Motor neuron (in vitro differentiated cells): Measurements from ENCODE around the gene B3GALT6. TPM values are rescaled to one million over a fixed set of nuclear protein-coding genes. Genes with fewer than 3 reads are reported as not detected.

Experiments
- ATAC-seq, 8 experiments: fragments of 200-7000 bp; cut with Tn5 transposase; replicated peaks in 6 of 8; 2 replicates each; pipeline ENCODE4 v1.8.0; 2021; ENCODE audit warnings: mild to moderate bottlenecking in 8 of 8, moderate library complexity in 8 of 8
- H3K27ac ChIP-seq, 2 donors: fragments of 250-450 bp; sonication (Bioruptor Pico); 2 replicates each; pipeline ENCODE4 v1.9.0; 2021; ENCODE audit warnings: antibody characterized with exemption in 2 of 2, mild to moderate bottlenecking in 2 of 2, moderate library complexity in 1 of 2
- H3K4me1 ChIP-seq, 2 donors: fragments of 250-450 bp; sonication (Bioruptor Pico); replicated peaks in 1 of 2; 2 replicates each; pipeline ENCODE4 v1.6.1; 2021; ENCODE audit warnings: antibody characterized with exemption in 2 of 2, mild to moderate bottlenecking in 2 of 2, moderate library complexity in 1 of 2
- H3K4me3 ChIP-seq, 5 donors: fragments of 250-450 bp; sonication (Bioruptor Pico); 2 replicates each; pipeline ENCODE4 v1.9.0; 2021; ENCODE audit warnings: antibody characterized with exemption in 5 of 5, mild to moderate bottlenecking in 5 of 5, moderate library complexity in 4 of 5
- WGBS, 10 experiments: fragments of 450-650 bp; shearing (Covaris generic); methylation state at CpG; one replicate each; pipeline ENCODE4 v1.0.0; 2022; 5-methylcytosine and 5-hydroxymethylcytosine counted together
- in situ Hi-C, 9 experiments: fragments of 400-800 bp; cut with MboI; loops; one replicate each; pipeline ENCODE4 v1.15.0; 2021; ENCODE audit warnings: low sequenced_read_pairs in 9 of 9, low pct_unique_long_range_greater_than_20kb in 2 of 9; ENCODE audit not compliant: unreplicated experiment in 9 of 9
- total RNA-seq, 8 experiments: library from RNA; unstranded; fragments of 300-600 nt; gene quantifications; 2 replicates each; pipeline versions ENCODE4 v1.2.3 to v1.2.4, GENCODE V29; 2022

Gene B3GALT6
- total RNA-seq, 8 experiments from 2014 or later = 9.7 to 36.9 (median 19.7) TPM

- WGBS, 10 experiments = 60 to 98% (median 85%) methylated on average over 2 to 33 of the region's 48 CpGs; no CpG with 5 or more reads in 6 of the 10 experiments
- in situ Hi-C loops = no loop called here
- Histone ChIP-seq H3K4me3 (no peak overlapping the region), H3K27ac (no peak overlapping the region), H3K4me1 (peaks cover 5 to 10% of the 10 kb centered on the region in 2 donors)
- no peak for ATAC-seq
These were observed 34.2 kb upstream of the B3GALT6 start for GRCh38 chr1:1197551-1198422.

DNA sequence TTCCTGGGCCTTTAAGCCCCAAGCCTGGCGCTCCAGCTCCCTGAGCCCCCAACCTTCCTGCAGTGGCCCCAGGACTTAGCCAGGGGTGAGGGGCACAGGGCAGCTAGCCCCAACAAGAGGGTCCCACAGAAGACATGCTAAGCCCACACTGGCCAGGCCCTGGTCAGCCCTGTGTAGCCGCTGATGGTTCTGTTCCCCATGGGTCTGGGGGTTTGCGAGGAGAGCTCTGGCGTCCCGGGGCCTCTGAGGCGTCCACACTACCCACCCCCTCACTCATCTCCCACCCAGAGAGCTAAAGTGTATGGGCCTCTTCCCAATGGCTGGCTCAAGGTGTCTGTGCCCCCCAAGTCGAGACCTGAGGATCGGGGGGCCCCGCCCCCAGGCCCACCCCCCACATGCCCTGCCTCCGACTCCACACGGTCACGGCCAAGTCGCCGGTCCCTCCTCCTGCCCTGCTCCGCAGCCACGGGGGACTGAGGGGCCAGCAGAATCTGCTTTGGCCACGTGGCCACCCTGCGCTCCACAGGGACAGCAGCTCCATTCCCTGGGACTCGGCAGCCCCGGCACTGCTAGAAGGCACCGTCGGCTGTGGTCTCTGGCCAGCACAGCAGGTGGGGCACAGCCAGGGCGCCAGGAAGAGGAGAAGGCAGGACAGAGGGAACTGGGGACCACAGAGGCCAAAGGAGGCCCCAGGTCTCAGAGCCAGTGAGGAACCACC is 33.5 kb upstream of the B3GALT6 start:
- Histone ChIP-seq H3K27ac (no peak overlapping the region), H3K4me3 (no peak overlapping the region), H3K4me1 (peaks cover 5 to 10% of the 10 kb centered on the region in 2 donors)
- ATAC-seq = peak in 2 of 8 experiments; percentile 7 to 18
- WGBS, 10 experiments = 37 to 76% (median 64%) methylated on average over 5 to 6 of the region's 23 CpGs; no CpG with 5 or more reads in 6 of the 10 experiments
- in situ Hi-C loops = no loop called here

- WGBS, 10 experiments = 80 to 100% (median 83%) methylated on average over 1 to 8 of the region's 22 CpGs; no CpG with 5 or more reads in 6 of the 10 experiments
- H3K4me1 ChIP-seq = peaks cover 5 to 10% of the 10 kb centered on the region in 2 donors
- H3K4me3 ChIP-seq = no peak overlapping the region
- in situ Hi-C loops = no loop called here
- no peak overlapping the region for H3K27ac ChIP-seq
- ATAC-seq = no peak
These were observed 32.7 kb upstream of the B3GALT6 start for GRCh38 chr1:1199141-1199960.

GRCh38 chr1:1199961-1200875 is 31.8 kb upstream of the B3GALT6 start:
- peak in 2 of 8 experiments; percentile 0 to 1 for ATAC-seq
- Histone ChIP-seq H3K4me3 (peak overlapping the region in 3 of 5 donors; percentile 31 to 38 (median 34)), H3K27ac (no peak overlapping the region), H3K4me1 (peaks cover 5 to 10% of the 10 kb centered on the region in 2 donors)
- WGBS, 10 experiments = 31 to 83% (median 72%) methylated on average over 3 to 5 of the region's 31 CpGs; no CpG with 5 or more reads in 7 of the 10 experiments
- in situ Hi-C loops = no loop called here

- no peak overlapping the region for H3K27ac ChIP-seq
- peak overlapping the region; percentile 12 to 38 (median 34) for H3K4me3 ChIP-seq
- ATAC-seq = peak; percentile 69 to 79 (median 76)
- 10 to 33% methylated on average over 3 to 4 of the region's 109 CpGs; no CpG with 5 or more reads in 8 of the 10 experiments for WGBS, 10 experiments
- peaks cover 5 to 12% of the 10 kb centered on the region in 2 donors for H3K4me1 ChIP-seq
- in situ Hi-C loops = no loop called here
These were observed 30.9 kb upstream of the B3GALT6 start for GRCh38 chr1:1200876-1201810.

DNA sequence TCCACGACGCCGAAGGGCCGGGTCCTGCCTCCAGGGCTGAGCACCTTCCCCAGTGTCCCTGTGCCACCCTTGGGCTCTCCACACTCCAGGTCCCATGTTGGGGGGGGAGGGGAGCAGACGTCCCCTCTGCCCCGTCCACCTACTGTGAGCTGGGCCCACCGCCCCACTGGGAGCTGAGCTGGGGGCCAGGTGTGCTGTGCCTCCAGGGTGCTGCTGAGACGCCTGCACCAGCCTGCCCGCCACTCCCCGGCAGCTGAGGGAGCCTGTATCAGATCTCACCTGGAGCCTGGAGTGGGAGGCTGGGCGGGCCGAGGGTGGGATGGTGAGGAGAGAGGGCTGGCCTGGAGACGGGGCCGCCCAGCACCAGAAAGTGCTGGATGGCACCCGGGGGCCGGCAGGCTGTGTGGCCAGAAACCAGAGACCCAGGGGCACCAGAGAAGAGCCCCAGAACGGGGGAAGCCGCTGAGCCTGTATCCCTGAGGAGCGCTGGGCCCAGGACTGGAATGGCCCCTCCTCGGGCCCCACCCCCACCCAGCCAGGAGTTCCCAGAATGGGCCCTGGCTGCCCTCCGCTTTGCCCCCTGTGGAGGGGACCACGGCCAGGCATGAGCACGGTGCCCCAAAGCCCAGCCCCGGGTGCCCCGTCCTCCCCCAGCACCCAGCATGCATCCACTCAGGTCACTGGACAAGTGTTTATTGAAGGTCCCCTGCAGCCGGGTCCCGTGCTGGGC is 29.0 kb upstream of the B3GALT6 start:
- Histone ChIP-seq H3K4me1 (peaks cover 7 to 27% of the 10 kb centered on the region in 2 donors), H3K27ac (no peak overlapping the region), H3K4me3 (no peak overlapping the region)
- 40 to 100% methylated on average over 1 to 2 of the region's 27 CpGs; no CpG with 5 or more reads in 8 of the 10 experiments for WGBS, 10 experiments
- ATAC-seq = no peak
- in situ Hi-C loops = no loop called here

DNA sequence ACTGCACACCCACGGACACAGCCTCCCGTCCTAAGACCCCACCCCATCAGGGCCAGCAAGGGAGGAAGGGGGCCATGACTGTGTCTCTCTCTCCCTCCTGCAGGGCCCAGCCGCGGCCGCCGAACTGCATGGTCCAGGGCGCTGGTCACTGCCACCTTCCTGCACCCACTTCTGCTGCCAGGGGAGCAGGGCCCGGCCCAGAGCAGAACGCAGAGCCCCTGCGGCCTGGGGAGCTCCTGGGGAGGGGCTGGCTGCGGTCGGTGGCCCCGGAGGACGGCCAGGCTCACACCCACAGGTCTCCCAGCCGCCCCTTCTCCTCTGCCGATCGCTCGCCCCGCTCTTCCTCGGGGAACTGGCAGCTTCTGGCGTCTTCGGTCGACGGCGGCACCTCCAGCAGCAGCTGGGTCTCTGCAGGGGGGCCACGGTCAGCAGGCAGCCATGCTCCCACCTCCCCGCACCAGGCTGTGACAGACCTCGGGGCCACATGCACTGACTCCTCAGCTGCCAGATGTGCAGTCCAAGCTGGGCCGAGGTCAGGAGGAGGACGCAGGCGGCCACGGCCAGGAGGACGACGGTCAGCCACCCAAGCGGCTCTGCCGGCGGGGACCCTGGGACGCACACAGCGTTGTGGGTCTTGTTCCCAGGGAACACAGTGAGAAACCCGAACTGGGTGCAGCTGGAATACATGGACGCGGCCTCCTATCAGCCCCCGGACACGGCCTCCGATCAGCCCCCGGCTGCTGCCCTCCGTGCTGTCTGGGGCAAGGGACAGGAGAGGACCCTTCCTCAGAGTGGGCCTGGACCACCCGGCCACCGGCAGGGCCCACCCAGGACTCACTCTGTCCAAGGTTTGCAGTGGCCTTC is 28.2 kb upstream of the B3GALT6 start:
- Histone ChIP-seq H3K4me3 (no peak overlapping the region), H3K27ac (no peak overlapping the region), H3K4me1 (peaks cover 14 to 33% of the 10 kb centered on the region in 2 donors)
- WGBS, 10 experiments = 48 to 82% (median 73%) methylated on average over 5 to 19 of the region's 49 CpGs; no CpG with 5 or more reads in 6 of the 10 experiments
- ATAC-seq = no peak
- in situ Hi-C loops = no loop called here

- H3K27ac ChIP-seq = no peak overlapping the region
- ATAC-seq = no peak
- no peak overlapping the region for H3K4me3 ChIP-seq
- in situ Hi-C loops = no loop called here
- WGBS, 10 experiments = no CpG with 5 or more reads among the region's 8 CpGs
- H3K4me1 ChIP-seq = peaks cover 16 to 38% of the 10 kb centered on the region in 2 donors
These were observed 27.6 kb upstream of the B3GALT6 start for GRCh38 chr1:1204425-1204920.

- peaks cover 16 to 38% of the 10 kb centered on the region in 2 donors for H3K4me1 ChIP-seq
- H3K27ac ChIP-seq = no peak overlapping the region
- ATAC-seq = no peak
- H3K4me3 ChIP-seq = no peak overlapping the region
- WGBS, 10 experiments = 40 to 80% (median 60%) methylated on average over 1 to 3 of the region's 19 CpGs; no CpG with 5 or more reads in 7 of the 10 experiments
- in situ Hi-C loops = no loop called here
These were observed 26.9 kb upstream of the B3GALT6 start for GRCh38 chr1:1204998-1205768.
